ENCODE measurements around the gene RDH14.

Gene RDH14

DNA sequence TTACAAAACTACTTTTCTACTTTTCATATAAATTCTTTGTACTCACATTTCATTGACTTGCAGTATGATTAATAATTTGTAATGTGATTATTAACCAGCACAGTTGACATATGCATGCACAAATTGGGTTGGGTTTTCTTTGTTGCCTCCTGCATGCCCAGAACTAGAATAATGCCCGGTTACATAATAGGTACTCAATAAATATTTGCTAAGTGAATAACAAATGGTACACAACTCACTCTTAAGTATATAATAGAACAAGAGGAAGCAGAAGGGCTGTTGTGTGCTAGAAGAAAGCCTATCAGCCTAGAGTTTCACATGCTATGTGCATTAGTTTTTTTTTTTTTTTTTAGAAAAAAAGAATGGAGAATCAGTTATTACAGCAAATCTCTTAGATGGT lies 9.3 kb downstream of the RDH14 start:
- no peak overlapping the region for H3K4me3 ChIP-seq (ENCODE audit: low read depth, low read length)
- TF ChIP-seq, protein P1, sequence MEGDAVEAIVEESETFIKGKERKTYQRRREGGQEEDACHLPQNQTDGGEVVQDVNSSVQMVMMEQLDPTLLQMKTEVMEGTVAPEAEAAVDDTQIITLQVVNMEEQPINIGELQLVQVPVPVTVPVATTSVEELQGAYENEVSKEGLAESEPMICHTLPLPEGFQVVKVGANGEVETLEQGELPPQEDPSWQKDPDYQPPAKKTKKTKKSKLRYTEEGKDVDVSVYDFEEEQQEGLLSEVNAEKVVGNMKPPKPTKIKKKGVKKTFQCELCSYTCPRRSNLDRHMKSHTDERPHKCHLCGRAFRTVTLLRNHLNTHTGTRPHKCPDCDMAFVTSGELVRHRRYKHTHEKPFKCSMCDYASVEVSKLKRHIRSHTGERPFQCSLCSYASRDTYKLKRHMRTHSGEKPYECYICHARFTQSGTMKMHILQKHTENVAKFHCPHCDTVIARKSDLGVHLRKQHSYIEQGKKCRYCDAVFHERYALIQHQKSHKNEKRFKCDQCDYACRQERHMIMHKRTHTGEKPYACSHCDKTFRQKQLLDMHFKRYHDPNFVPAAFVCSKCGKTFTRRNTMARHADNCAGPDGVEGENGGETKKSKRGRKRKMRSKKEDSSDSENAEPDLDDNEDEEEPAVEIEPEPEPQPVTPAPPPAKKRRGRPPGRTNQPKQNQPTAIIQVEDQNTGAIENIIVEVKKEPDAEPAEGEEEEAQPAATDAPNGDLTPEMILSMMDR (IDR thresholded peaks at IDR 0.05; ENCODE audit: low read depth, low read length) = no peak

DNA sequence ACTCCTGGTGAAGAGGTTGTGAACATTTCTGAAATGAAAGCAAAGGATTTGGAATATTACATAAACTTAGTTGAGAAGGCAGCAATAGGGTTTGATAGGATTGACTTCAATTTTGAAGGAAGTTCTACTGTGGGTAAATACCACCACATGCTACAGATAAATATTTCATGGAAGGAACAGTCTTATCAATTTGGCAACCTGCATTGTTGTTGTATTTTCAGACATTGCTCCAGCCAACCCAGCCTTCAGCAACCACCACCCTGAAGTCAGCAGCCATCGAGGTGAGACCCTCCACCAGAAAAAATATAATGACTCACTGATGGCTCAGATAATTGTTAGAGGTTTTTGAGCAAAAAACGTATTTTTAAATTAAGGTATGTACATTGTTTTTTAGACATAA lies 10.0 kb downstream of the RDH14 start:
- TF ChIP-seq, protein P1 (IDR thresholded peaks at IDR 0.05; ENCODE audit: low read depth, low read length) = no peak
- H3K4me3 ChIP-seq (ENCODE audit: low read depth, low read length) = no peak overlapping the region

DNA sequence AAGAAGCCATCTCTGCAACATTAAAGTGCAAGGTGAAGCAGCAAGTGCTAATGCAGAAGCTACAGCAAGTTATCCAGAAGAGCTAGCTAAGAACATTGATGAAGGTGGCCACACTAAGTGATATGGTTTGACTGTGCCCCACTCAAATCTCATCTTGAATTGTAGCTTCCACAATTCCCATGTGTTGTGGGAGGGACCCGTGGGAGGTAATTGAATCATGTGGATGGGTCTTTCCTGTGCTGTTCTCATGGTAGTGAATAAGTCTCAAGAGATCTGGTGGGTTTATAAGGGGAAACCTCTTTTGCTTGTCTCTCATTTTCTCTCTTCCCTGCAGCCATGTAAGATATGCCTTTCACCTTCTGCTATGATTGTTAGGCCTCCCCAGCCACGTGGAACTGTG lies 11.4 kb downstream of the RDH14 start:
- TF ChIP-seq, protein P1 (IDR thresholded peaks at IDR 0.05; ENCODE audit: low read depth, low read length) = no peak
- no peak overlapping the region for H3K4me3 ChIP-seq (ENCODE audit: low read depth, low read length)

DNA sequence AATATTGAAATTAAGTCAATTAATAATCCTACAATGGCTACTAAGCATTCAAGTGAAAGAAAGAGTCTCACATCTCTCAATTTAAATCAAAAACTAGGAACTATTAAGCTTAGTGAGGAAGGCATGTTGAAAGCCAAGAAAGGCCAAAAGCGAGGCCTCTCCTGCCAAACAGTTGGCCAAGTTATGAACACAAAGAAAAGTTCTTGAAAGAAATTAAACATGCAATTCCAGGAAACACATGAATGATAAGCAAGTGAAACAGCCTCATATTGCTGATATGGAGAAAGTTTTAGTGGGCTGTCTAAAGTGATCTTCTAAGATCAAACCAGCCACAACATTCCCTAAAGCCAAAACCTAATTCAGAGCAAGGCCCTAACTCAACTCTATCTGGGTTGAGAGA lies 11.8 kb downstream of the RDH14 start:
- TF ChIP-seq, protein P1 (IDR thresholded peaks at IDR 0.05; ENCODE audit: low read depth, low read length) = no peak
- no peak overlapping the region for H3K4me3 ChIP-seq (ENCODE audit: low read depth, low read length)

DNA sequence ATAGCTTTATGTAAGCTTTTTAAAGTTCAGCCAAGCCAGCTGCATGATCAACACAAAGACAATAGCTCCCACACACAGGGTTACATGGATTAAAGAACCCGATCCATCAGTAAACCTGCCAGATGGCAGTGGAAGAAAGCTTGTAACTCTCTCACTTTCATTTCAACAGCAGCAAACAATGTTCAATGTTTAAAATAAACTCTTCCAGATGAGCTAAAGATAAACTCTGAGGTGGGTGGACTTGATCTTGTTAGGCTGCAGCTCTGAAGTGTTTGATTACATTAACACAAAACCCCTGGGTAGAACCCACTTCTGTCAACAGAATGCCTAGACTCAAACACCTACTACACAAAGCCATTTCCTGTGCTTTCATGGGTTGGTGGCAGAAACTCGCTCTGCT lies 13.9 kb downstream of the RDH14 start:
- H3K4me3 ChIP-seq (ENCODE audit: low read depth, low read length) = no peak overlapping the region
- TF ChIP-seq, protein P1 (IDR thresholded peaks at IDR 0.05; ENCODE audit: low read depth, low read length) = no peak

DNA sequence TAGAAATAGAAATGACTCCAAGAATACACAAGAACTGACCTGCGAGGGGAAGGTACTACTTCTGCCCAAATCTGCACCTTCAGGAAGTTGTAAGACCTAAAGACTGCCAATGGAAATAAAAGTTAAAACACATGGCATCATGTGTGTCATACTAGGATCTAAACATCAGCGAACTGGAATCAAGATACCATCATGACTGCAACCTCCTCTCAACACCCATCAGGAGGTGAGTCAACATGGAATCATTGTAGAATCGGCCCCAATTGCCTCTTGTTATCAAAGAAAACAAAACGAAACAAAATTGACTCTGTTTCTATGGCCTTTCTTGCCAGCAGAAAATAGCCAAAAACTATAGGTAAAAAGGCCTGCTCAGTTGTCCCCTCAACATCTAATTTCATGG lies 15.1 kb downstream of the RDH14 start:
- no peak overlapping the region for H3K4me3 ChIP-seq (ENCODE audit: low read depth, low read length)
- TF ChIP-seq, protein P1 (IDR thresholded peaks at IDR 0.05; ENCODE audit: low read depth, low read length) = no peak

DNA sequence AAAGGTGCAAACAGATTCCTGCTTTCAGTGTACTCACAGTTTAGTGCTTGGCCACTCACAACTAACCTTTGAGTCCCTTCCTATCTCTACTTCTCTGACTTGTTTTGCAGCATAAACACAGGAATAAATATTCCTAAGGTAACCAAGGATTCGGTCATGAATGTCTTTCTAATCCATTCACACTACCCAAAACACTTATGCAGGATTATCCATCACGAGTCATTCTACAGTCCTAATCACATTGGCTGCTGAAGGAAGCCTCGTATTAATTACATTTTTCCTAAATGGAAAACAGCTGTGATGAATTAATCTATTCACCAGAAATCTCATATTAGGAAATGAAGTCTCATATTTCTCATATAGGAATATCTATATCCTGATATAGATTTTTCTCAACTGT lies 16.3 kb downstream of the RDH14 start:
- no peak overlapping the region for H3K4me3 ChIP-seq (ENCODE audit: low read depth, low read length)
- TF ChIP-seq, protein P1 (IDR thresholded peaks at IDR 0.05; ENCODE audit: low read depth, low read length) = no peak
